GM12864 (cell line): ENCODE results near the gene TESK2.

Experiments
- DNase-seq: peaks from one replicate; pipeline ENCODE4 v3.0.0-alpha.2; 2011; ENCODE audit warnings: low read depth
- H3K4me3 ChIP-seq: 2 replicates; pipeline ENCODE4 v1.5.1; 2011; ENCODE audit warnings: mild to moderate bottlenecking, low read depth, low read length, control low read depth
- CTCF ChIP-seq: IDR thresholded peaks from 2 replicates; pipeline ENCODE4 v1.5.1; 2011; ENCODE audit warnings: low read depth, mild to moderate bottlenecking, moderate library complexity, low read length, control low read depth, inconsistent platforms; ENCODE audit errors: missing control alignments

The TESK2 gene

GRCh38 chr1:45512641-45513054, 21.7 kb upstream of the TESK2 start:
- H3K4me3 ChIP-seq, result no peak overlapping the region
- DNase-seq, result no peak
- peak; percentile 79 for TF ChIP-seq CTCF

DNA sequence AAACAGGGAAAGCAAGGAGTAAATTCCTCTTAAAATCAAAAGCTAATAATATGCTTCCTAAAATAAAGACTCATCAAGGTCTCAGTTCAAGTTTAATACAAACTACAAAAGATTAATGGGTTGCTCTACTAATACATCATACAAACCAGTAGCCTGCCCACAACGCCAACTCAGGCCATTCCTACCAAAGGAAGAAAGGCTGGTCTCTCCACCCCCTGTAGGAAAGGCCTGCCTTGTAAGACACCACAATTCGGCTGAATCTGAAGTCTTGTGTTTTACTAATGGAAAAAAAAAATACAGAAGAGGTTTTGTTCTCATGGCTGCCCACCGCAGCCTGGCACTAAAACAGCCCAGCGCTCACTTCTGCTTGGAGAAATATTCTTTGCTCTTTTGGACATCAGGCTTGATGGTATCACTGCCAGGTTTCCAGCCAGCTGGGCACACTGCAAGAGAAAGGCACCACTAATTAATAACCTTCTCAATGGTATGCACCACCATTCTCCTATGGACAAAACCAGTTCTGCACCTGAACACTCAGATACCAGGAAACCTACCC, 20.1 kb upstream of the TESK2 start:
- no peak for TF ChIP-seq CTCF
- no peak for DNase-seq
- no peak overlapping the region for H3K4me3 ChIP-seq

- TF ChIP-seq CTCF, result no peak
- no peak for DNase-seq
- H3K4me3 ChIP-seq, result no peak overlapping the region
These were observed 19.3 kb upstream of the TESK2 start for GRCh38 chr1:45510036-45510971.

- TF ChIP-seq CTCF, result peak; percentile 17
- DNase-seq, result no peak
- no peak overlapping the region for H3K4me3 ChIP-seq
These were observed 17.6 kb upstream of the TESK2 start for GRCh38 chr1:45508295-45509151.

GRCh38 chr1:45507893-45508292, 16.9 kb upstream of the TESK2 start:
- no peak overlapping the region for H3K4me3 ChIP-seq
- no peak for DNase-seq

DNA sequence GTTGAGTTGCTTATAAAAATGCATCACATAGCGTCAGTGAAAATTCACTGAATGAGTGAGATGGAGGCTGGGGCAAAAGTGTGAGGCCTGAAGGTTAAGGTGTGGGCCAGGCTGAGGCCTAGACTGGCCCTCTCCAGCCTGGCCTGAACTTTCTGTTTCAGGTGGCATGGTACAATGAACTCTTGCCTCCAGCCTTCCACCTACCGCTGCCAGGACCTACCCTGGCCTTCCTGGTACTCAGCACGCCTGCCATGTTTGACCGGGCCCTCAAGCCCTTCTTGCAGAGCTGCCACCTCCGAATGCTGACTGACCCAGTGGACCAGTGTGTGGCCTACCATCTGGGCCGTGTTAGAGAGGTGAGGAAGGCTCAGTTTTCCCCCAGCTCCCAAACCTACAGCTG, 16.2 kb upstream of the TESK2 start:
- no peak for TF ChIP-seq CTCF
- no peak overlapping the region for H3K4me3 ChIP-seq
- DNase-seq, result no peak

More at GRCh38 chr1:45507893-45508292, 16.9 kb upstream of the TESK2 start:
- no peak for TF ChIP-seq CTCF
